ENCODE measurements around the gene ARHGEF10L. TPM values are rescaled to one million over a fixed set of nuclear protein-coding genes. Genes with fewer than 3 reads are reported as not detected.
A peak's percentile ranks its signal among the peaks of the same experiment; 100 is the strongest.

Gene ARHGEF10L
- total RNA-seq, 2 experiments from 2014 or later: not detected

GRCh38 chr1:17564458-17565393 lies 25.2 kb downstream of the ARHGEF10L start:
- H3K4me3 Mint-ChIP-seq: no peak overlapping the region
- CTCF ChIA-PET: no interaction called here
- H3K9me3 Mint-ChIP-seq (ENCODE audit: low read depth): no peaks in the 10 kb centered on the region
- POLR2A ChIA-PET: no interaction called here
- intact Hi-C loops (cut with DNase I, micrococcal nuclease): no loop called here
- H3K36me3 Mint-ChIP-seq (ENCODE audit: low read depth): no peaks in the 10 kb centered on the region
- no peak for DNase-seq
- no peak overlapping the region for H3K27ac Mint-ChIP-seq
- H3K27me3 Mint-ChIP-seq: no peaks in the 10 kb centered on the region
- ATAC-seq: no peak
- no peaks in the 10 kb centered on the region for H3K4me1 Mint-ChIP-seq

- Mint-ChIP-seq H3K4me3 (no peak overlapping the region), H3K36me3 (ENCODE audit: low read depth) (no peaks in the 10 kb centered on the region), H3K27ac (no peak overlapping the region), H3K4me1 (no peaks in the 10 kb centered on the region), H3K9me3 (ENCODE audit: low read depth) (no peaks in the 10 kb centered on the region), H3K27me3 (no peaks in the 10 kb centered on the region)
- ATAC-seq (no peak), DNase-seq (no peak)
- CTCF ChIA-PET: no interaction called here
- POLR2A ChIA-PET: no interaction called here
- intact Hi-C loops (cut with DNase I, micrococcal nuclease): no loop called here
Measured at GRCh38 chr1:17565461-17566252, 26.2 kb downstream of the ARHGEF10L start.

- no peaks in the 10 kb centered on the region for H3K9me3 Mint-ChIP-seq (ENCODE audit: low read depth)
- intact Hi-C loops (cut with DNase I, micrococcal nuclease): no loop called here
- no peaks in the 10 kb centered on the region for H3K27me3 Mint-ChIP-seq
- CTCF ChIA-PET: no interaction called here
- POLR2A ChIA-PET: no interaction called here
- no peak overlapping the region for H3K27ac Mint-ChIP-seq
- H3K4me3 Mint-ChIP-seq: no peak overlapping the region
- no peaks in the 10 kb centered on the region for H3K4me1 Mint-ChIP-seq
- no peak for ATAC-seq
- no peak for DNase-seq
- no peaks in the 10 kb centered on the region for H3K36me3 Mint-ChIP-seq (ENCODE audit: low read depth)
Measured at GRCh38 chr1:17566417-17566816, 26.9 kb downstream of the ARHGEF10L start.

- ATAC-seq: no peak
- H3K4me1 Mint-ChIP-seq: no peaks in the 10 kb centered on the region
- H3K9me3 Mint-ChIP-seq (ENCODE audit: low read depth): no peaks in the 10 kb centered on the region
- no peak for DNase-seq
- no peaks in the 10 kb centered on the region for H3K36me3 Mint-ChIP-seq (ENCODE audit: low read depth)
- intact Hi-C loops (cut with DNase I, micrococcal nuclease): no loop called here
- H3K27ac Mint-ChIP-seq: no peak overlapping the region
- CTCF ChIA-PET: no interaction called here
- H3K4me3 Mint-ChIP-seq: no peak overlapping the region
- no peaks in the 10 kb centered on the region for H3K27me3 Mint-ChIP-seq
- POLR2A ChIA-PET: no interaction called here
Measured at GRCh38 chr1:17566892-17567291, 27.4 kb downstream of the ARHGEF10L start.

GRCh38 chr1:17567582-17567981 lies 28.1 kb downstream of the ARHGEF10L start:
- ChIA-PET CTCF (no interaction called here), POLR2A (no interaction called here)
- intact Hi-C loops (cut with DNase I, micrococcal nuclease): no loop called here
- H3K27me3 Mint-ChIP-seq: no peaks in the 10 kb centered on the region
- no peak overlapping the region for H3K27ac Mint-ChIP-seq
- no peaks in the 10 kb centered on the region for H3K36me3 Mint-ChIP-seq (ENCODE audit: low read depth)
- no peaks in the 10 kb centered on the region for H3K9me3 Mint-ChIP-seq (ENCODE audit: low read depth)
- no peaks in the 10 kb centered on the region for H3K4me1 Mint-ChIP-seq
- DNase-seq: no peak
- ATAC-seq: no peak
- H3K4me3 Mint-ChIP-seq: no peak overlapping the region

- Mint-ChIP-seq H3K4me1 (no peaks in the 10 kb centered on the region), H3K4me3 (no peak overlapping the region), H3K27ac (no peak overlapping the region), H3K36me3 (ENCODE audit: low read depth) (no peaks in the 10 kb centered on the region), H3K27me3 (no peaks in the 10 kb centered on the region), H3K9me3 (ENCODE audit: low read depth) (no peaks in the 10 kb centered on the region)
- ChIA-PET POLR2A (no interaction called here), CTCF (no interaction called here)
- DNase-seq: no peak
- intact Hi-C loops (cut with DNase I, micrococcal nuclease): no loop called here
- no peak for ATAC-seq
Measured at GRCh38 chr1:17568014-17568900, 28.8 kb downstream of the ARHGEF10L start.

- no peak for ATAC-seq
- H3K27ac Mint-ChIP-seq: no peak overlapping the region
Measured at GRCh38 chr1:17569200-17570139, 30.0 kb downstream of the ARHGEF10L start.

GRCh38 chr1:17570228-17570627 lies 30.7 kb downstream of the ARHGEF10L start:
- Mint-ChIP-seq H3K36me3 (ENCODE audit: low read depth) (no peaks in the 10 kb centered on the region), H3K9me3 (ENCODE audit: low read depth) (no peaks in the 10 kb centered on the region), H3K27me3 (no peaks in the 10 kb centered on the region), H3K4me3 (no peak overlapping the region), H3K27ac (no peak overlapping the region), H3K4me1 (no peaks in the 10 kb centered on the region)
- DNase-seq (no peak), ATAC-seq (no peak)
- POLR2A ChIA-PET: no interaction called here
- intact Hi-C loops (cut with DNase I, micrococcal nuclease): no loop called here
- CTCF ChIA-PET: no interaction called here

More at GRCh38 chr1:17569200-17570139, 30.0 kb downstream of the ARHGEF10L start:
- Mint-ChIP-seq H3K4me1 (no peaks in the 10 kb centered on the region), H3K36me3 (ENCODE audit: low read depth) (no peaks in the 10 kb centered on the region), H3K4me3 (no peak overlapping the region), H3K27me3 (no peaks in the 10 kb centered on the region), H3K9me3 (ENCODE audit: low read depth) (no peaks in the 10 kb centered on the region)
- ChIA-PET CTCF (no interaction called here), POLR2A (no interaction called here)
- intact Hi-C loops (cut with DNase I, micrococcal nuclease): no loop called here
- no peak for DNase-seq

- ATAC-seq (no peak), DNase-seq (peak; percentile 10)
- ChIA-PET CTCF (interaction anchor here (0.7 to 1.0 kb wide), 2 partner anchors 27 to 351 kb away, joined by 3 read pairs; no protein-coding TSS in a partner anchor), POLR2A (no interaction called here)
- H3K4me1 Mint-ChIP-seq: no peaks in the 10 kb centered on the region
- no peak overlapping the region for H3K4me3 Mint-ChIP-seq
- intact Hi-C loops (cut with DNase I, micrococcal nuclease): no loop called here
- H3K9me3 Mint-ChIP-seq (ENCODE audit: low read depth): no peaks in the 10 kb centered on the region
- no peaks in the 10 kb centered on the region for H3K36me3 Mint-ChIP-seq (ENCODE audit: low read depth)
- H3K27ac Mint-ChIP-seq: no peak overlapping the region
- H3K27me3 Mint-ChIP-seq: no peaks in the 10 kb centered on the region
Measured at GRCh38 chr1:17572264-17572985, 32.9 kb downstream of the ARHGEF10L start.

- no peak overlapping the region for H3K4me3 Mint-ChIP-seq
- ATAC-seq (no peak), DNase-seq (no peak)
- H3K27ac Mint-ChIP-seq: no peak overlapping the region
- no peaks in the 10 kb centered on the region for H3K27me3 Mint-ChIP-seq
- no peaks in the 10 kb centered on the region for H3K9me3 Mint-ChIP-seq (ENCODE audit: low read depth)
- CTCF ChIA-PET: interaction anchor here (1.0 kb wide), 1 partner anchor 28 kb away, joined by 3 read pairs; no protein-coding TSS in a partner anchor
- H3K36me3 Mint-ChIP-seq (ENCODE audit: low read depth): no peaks in the 10 kb centered on the region
- intact Hi-C loops (cut with DNase I, micrococcal nuclease): no loop called here
- POLR2A ChIA-PET: no interaction called here
- no peaks in the 10 kb centered on the region for H3K4me1 Mint-ChIP-seq
Measured at GRCh38 chr1:17573518-17574041, 34.1 kb downstream of the ARHGEF10L start.
